Glutamatergic neuron (in vitro differentiated cells): ENCODE measurements around the gene NTM. TPM values are rescaled to one million over a fixed set of nuclear protein-coding genes. Genes with fewer than 3 reads are reported as not detected.

Experiments used
- DNase-seq: peaks from one replicate; pipeline ENCODE4 v3.0.0; 2022
- H3K27ac Mint-ChIP-seq: one replicate; pipeline ENCODE4 v1.8.0; 2020; ENCODE audit warnings: mild to moderate bottlenecking, mixed read lengths, inconsistent platforms; ENCODE audit not compliant: unreplicated experiment
- H3K27me3 Mint-ChIP-seq: one replicate; pipeline ENCODE4 v1.8.0; 2020; ENCODE audit warnings: mild to moderate bottlenecking, moderate library complexity, mixed read lengths, inconsistent platforms; ENCODE audit not compliant: unreplicated experiment
- H3K36me3 Mint-ChIP-seq: one replicate; pipeline ENCODE4 v1.8.0; 2020; ENCODE audit warnings: mild to moderate bottlenecking, mixed read lengths, inconsistent platforms; ENCODE audit not compliant: unreplicated experiment
- H3K4me1 Mint-ChIP-seq: one replicate; pipeline ENCODE4 v1.8.0; 2020; ENCODE audit warnings: mild to moderate bottlenecking, low read depth, mixed read lengths, inconsistent platforms; ENCODE audit not compliant: unreplicated experiment
- H3K4me3 Mint-ChIP-seq: one replicate; pipeline ENCODE4 v1.8.0; 2020; ENCODE audit warnings: mild to moderate bottlenecking, mixed read lengths, inconsistent platforms; ENCODE audit not compliant: unreplicated experiment
- H3K9me3 Mint-ChIP-seq: one replicate; pipeline ENCODE4 v1.8.0; 2020; ENCODE audit warnings: mild to moderate bottlenecking, moderate library complexity, mixed read lengths, inconsistent platforms; ENCODE audit not compliant: unreplicated experiment
- CTCF ChIP-seq: fragments of 200-600 bp; sonication (generic); IDR thresholded peaks from one replicate; pipeline ENCODE4 v1.5.0; 2021; ENCODE audit not compliant: partially characterized antibody, unreplicated experiment
- total RNA-seq: library from RNA; stranded (reverse); fragmentation: NEBNext Ultra II Directional; extraction: Animal tissue kit (Norgen Biotek cat#: 25700); gene quantifications from one replicate; pipeline ENCODE4 v1.2.1, GENCODE V29; 2021; ENCODE audit not compliant: unreplicated experiment

Gene NTM
- total RNA-seq, 1 donor from 2014 or later = 1.2 TPM

GRCh38 chr11:131713529-131714134 lies 343.2 kb downstream of the NTM start:
- no peak overlapping the region for H3K27ac Mint-ChIP-seq
- H3K4me3 Mint-ChIP-seq = no peak overlapping the region
- no peak for TF ChIP-seq CTCF
- no peaks in the 10 kb centered on the region for H3K4me1 Mint-ChIP-seq
- peaks cover 2% of the 10 kb centered on the region for H3K27me3 Mint-ChIP-seq
- peaks cover 6% of the 10 kb centered on the region for H3K36me3 Mint-ChIP-seq
- no peaks in the 10 kb centered on the region for H3K9me3 Mint-ChIP-seq
- DNase-seq = no peak

GRCh38 chr11:131717616-131718015 lies 347.2 kb downstream of the NTM start:
- H3K27me3 Mint-ChIP-seq = no peaks in the 10 kb centered on the region
- no peaks in the 10 kb centered on the region for H3K9me3 Mint-ChIP-seq
- no peak overlapping the region for H3K4me3 Mint-ChIP-seq
- no peak for DNase-seq
- H3K27ac Mint-ChIP-seq = no peak overlapping the region
- TF ChIP-seq CTCF = no peak
- peaks cover 4% of the 10 kb centered on the region for H3K36me3 Mint-ChIP-seq
- no peaks in the 10 kb centered on the region for H3K4me1 Mint-ChIP-seq

- Mint-ChIP-seq H3K4me1 (peaks cover 5% of the 10 kb centered on the region), H3K27ac (no peak overlapping the region), H3K9me3 (peaks cover 3% of the 10 kb centered on the region), H3K4me3 (no peak overlapping the region), H3K36me3 (no peaks in the 10 kb centered on the region), H3K27me3 (peaks cover 4% of the 10 kb centered on the region)
- TF ChIP-seq CTCF = no peak
- no peak for DNase-seq
Observed at GRCh38 chr11:131723088-131723487, 352.7 kb downstream of the NTM start.

- peak overlapping the region; percentile 6 for H3K27ac Mint-ChIP-seq
- no peaks in the 10 kb centered on the region for H3K36me3 Mint-ChIP-seq
- H3K4me3 Mint-ChIP-seq = no peak overlapping the region
- peaks cover 5% of the 10 kb centered on the region for H3K4me1 Mint-ChIP-seq
- TF ChIP-seq CTCF = no peak
- H3K27me3 Mint-ChIP-seq = peaks cover 4% of the 10 kb centered on the region
- peak; percentile 25 for DNase-seq
- H3K9me3 Mint-ChIP-seq = peaks cover 3% of the 10 kb centered on the region
Observed at GRCh38 chr11:131724436-131724975, 354.1 kb downstream of the NTM start.

GRCh38 chr11:131734871-131735270 lies 364.5 kb downstream of the NTM start:
- no peak for DNase-seq

More at GRCh38 chr11:131734871-131735270, 364.5 kb downstream of the NTM start:
- H3K4me1 Mint-ChIP-seq = peaks cover 3% of the 10 kb centered on the region
- H3K4me3 Mint-ChIP-seq = no peak overlapping the region
- peaks cover 2% of the 10 kb centered on the region for H3K27me3 Mint-ChIP-seq
- H3K9me3 Mint-ChIP-seq = no peaks in the 10 kb centered on the region
- no peak for TF ChIP-seq CTCF
- no peak overlapping the region for H3K27ac Mint-ChIP-seq
- H3K36me3 Mint-ChIP-seq = no peaks in the 10 kb centered on the region
